Adrenal gland (tissue), 5 donors: Measurements from ENCODE around the gene DTX2.
A peak's percentile ranks its signal among the peaks of the same experiment; 100 is the strongest.

ENCODE experiments used
- CTCF ChIP-seq, 6 experiments: fragments of 450-650 bp in 4 of 6; fragments of 200-600 bp in 2 of 6; sonication (generic) in 1 of 6; IDR thresholded peaks; 1 replicate in 5 of 6; 2 replicates in 1 of 6; pipeline versions ENCODE4 v1.5.1 to v1.8.0; 2016 to 2021; ENCODE audit warnings: antibody characterized with exemption in 6 of 6, mild to moderate bottlenecking in 2 of 6, moderate library complexity in 1 of 6
- POLR2A ChIP-seq, 2 donors: fragments of 450-650 bp; IDR thresholded peaks; one replicate each; pipeline ENCODE4 v1.6.1; 2017; ENCODE audit warnings: antibody characterized with exemption in 2 of 2, mild to moderate bottlenecking in 2 of 2, moderate library complexity in 1 of 2
- donor health status: DM: no; HTN: no; CAD: no.

- TF ChIP-seq POLR2A (IDR thresholded peaks at IDR 0.05) (peak; percentile 80 to 91), CTCF (IDR thresholded peaks at IDR 0.05) (peak in 1 of 6 experiments; percentile 32)
Observed at GRCh38 chr7:76549025-76549854, 87.7 kb downstream of the DTX2 start.
